Esophagus muscularis mucosa (tissue), 4 donors: Measurements from ENCODE around the gene CAPN7.

ENCODE experiments used
- EP300 ChIP-seq: sonication (generic); formaldehyde crosslinking; IDR thresholded peaks from one replicate; pipeline ENCODE4 v1.6.1; 2017; ENCODE audit warnings: antibody characterized with exemption
- POLR2A ChIP-seq: fragments of 450-650 bp; IDR thresholded peaks from one replicate; pipeline ENCODE4 v1.6.1; 2017; ENCODE audit warnings: antibody characterized with exemption, moderate library complexity, mild to moderate bottlenecking, low read depth
- POLR2AphosphoS5 ChIP-seq, 2 donors: sonication (generic); formaldehyde crosslinking; IDR thresholded peaks; one replicate each; pipeline ENCODE4 v1.6.1; 2017; ENCODE audit warnings: antibody characterized with exemption in 2 of 2
- TF ChIP-seq, protein P1 (sequence below), 3 experiments: fragments of 200-600 bp in 2 of 3; fragments of 450-650 bp in 1 of 3; sonication (generic) in 2 of 3; IDR thresholded peaks; one replicate each; pipeline ENCODE4 v1.5.1; 2017 to 2019; ENCODE audit warnings: antibody characterized with exemption in 3 of 3, mild to moderate bottlenecking in 2 of 3, moderate library complexity in 1 of 3

DNA sequence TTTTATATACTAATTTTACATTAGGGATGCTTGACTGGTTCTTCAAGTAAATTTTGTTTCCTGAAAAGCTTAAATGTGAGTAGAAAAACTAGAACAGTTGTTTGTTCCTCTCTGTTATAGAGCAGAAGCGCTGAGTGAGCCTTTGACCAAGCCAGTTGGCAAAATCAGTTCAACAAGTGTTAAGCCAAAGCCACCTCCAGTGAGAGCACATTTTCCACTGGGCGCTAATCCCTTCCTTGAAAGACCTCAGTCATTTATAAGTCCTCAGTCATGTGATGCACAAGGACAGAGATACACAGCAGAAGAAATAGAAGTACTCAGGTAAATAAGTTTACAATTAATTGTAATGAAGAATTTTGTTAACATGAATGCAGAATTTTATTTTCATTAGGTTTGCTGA, 14.6 kb downstream of the CAPN7 start:
- TF ChIP-seq, protein P1, sequence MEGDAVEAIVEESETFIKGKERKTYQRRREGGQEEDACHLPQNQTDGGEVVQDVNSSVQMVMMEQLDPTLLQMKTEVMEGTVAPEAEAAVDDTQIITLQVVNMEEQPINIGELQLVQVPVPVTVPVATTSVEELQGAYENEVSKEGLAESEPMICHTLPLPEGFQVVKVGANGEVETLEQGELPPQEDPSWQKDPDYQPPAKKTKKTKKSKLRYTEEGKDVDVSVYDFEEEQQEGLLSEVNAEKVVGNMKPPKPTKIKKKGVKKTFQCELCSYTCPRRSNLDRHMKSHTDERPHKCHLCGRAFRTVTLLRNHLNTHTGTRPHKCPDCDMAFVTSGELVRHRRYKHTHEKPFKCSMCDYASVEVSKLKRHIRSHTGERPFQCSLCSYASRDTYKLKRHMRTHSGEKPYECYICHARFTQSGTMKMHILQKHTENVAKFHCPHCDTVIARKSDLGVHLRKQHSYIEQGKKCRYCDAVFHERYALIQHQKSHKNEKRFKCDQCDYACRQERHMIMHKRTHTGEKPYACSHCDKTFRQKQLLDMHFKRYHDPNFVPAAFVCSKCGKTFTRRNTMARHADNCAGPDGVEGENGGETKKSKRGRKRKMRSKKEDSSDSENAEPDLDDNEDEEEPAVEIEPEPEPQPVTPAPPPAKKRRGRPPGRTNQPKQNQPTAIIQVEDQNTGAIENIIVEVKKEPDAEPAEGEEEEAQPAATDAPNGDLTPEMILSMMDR (IDR thresholded peaks at IDR 0.05) = no peak
- TF ChIP-seq POLR2AphosphoS5 (IDR thresholded peaks at IDR 0.05) = no peak
- TF ChIP-seq EP300 = no peak
- no peak for TF ChIP-seq POLR2A
